GM21360 (cell line): ENCODE data around the gene EZH1.

ENCODE experiments used
- ATAC-seq: cut with Tn5 transposase; IDR thresholded peaks from one replicate; pipeline ENCODE4 v1.9.1; 2021; ENCODE audit warnings: mild to moderate bottlenecking, moderate library complexity; ENCODE audit not compliant: unreplicated experiment

Gene EZH1

GRCh38 chr17:42723636-42724035 lies 21.2 kb downstream of the EZH1 start:
- ATAC-seq = no peak

GRCh38 chr17:42720996-42721583 lies 23.8 kb downstream of the EZH1 start:
- ATAC-seq = no peak

GRCh38 chr17:42709561-42709960 lies 35.3 kb downstream of the EZH1 start:
- no peak for ATAC-seq

- no peak for ATAC-seq
Observed at GRCh38 chr17:42708588-42708987, 36.3 kb downstream of the EZH1 start.

- no peak for ATAC-seq
Observed at GRCh38 chr17:42706732-42707131, 38.1 kb downstream of the EZH1 start.

GRCh38 chr17:42704837-42705494 lies 39.9 kb downstream of the EZH1 start:
- ATAC-seq = peak; percentile 71

- no peak for ATAC-seq
Observed at GRCh38 chr17:42704490-42704836, 40.4 kb downstream of the EZH1 start.

- no peak for ATAC-seq
Observed at GRCh38 chr17:42702446-42702845, 42.4 kb downstream of the EZH1 start.

- no peak for ATAC-seq
Observed at GRCh38 chr17:42700586-42701289, 44.1 kb downstream of the EZH1 start.

GRCh38 chr17:42699415-42699740 lies 45.5 kb downstream of the EZH1 start:
- ATAC-seq = no peak

- no peak for ATAC-seq
Observed at GRCh38 chr17:42698736-42699414, 46.0 kb downstream of the EZH1 start.

- ATAC-seq = no peak
Observed at GRCh38 chr17:42697108-42697811, 47.6 kb downstream of the EZH1 start.

GRCh38 chr17:42695500-42695899 lies 49.3 kb downstream of the EZH1 start:
- ATAC-seq = no peak

- ATAC-seq = no peak
Observed at GRCh38 chr17:42694524-42694923, 50.3 kb downstream of the EZH1 start.

GRCh38 chr17:42692489-42692888 lies 52.4 kb downstream of the EZH1 start:
- ATAC-seq = no peak

GRCh38 chr17:42691021-42691545 lies 53.8 kb downstream of the EZH1 start:
- ATAC-seq = no peak

GRCh38 chr17:42690596-42690995 lies 54.2 kb downstream of the EZH1 start:
- ATAC-seq = no peak

GRCh38 chr17:42687707-42688320 lies 57.0 kb downstream of the EZH1 start:
- no peak for ATAC-seq

- no peak for ATAC-seq
Observed at GRCh38 chr17:42686520-42687128, 58.2 kb downstream of the EZH1 start.

GRCh38 chr17:42685831-42686230 lies 59.0 kb downstream of the EZH1 start:
- no peak for ATAC-seq
